Fibroblast of lung (primary cell): ENCODE results near the gene IRF7. TPM values are rescaled to one million over a fixed set of nuclear protein-coding genes. Genes with fewer than 3 reads are reported as not detected.

Experiments used
- DNase-seq, 2 donors: peaks; one replicate each; pipeline versions ENCODE4 v3.0.0 to v3.0.0-alpha.2; 2010; ENCODE audit warnings: low read depth in 2 of 2
- H2AFZ ChIP-seq: 2 replicates; pipeline ENCODE4 v1.5.1; 2012; ENCODE audit warnings: low read length, control low read depth, inconsistent platforms
- H3K27ac ChIP-seq: 2 replicates; pipeline ENCODE4 v1.5.1; 2011; ENCODE audit warnings: low read length, control low read depth; ENCODE audit not compliant: insufficient read depth
- H3K27me3 ChIP-seq: 2 replicates; pipeline ENCODE4 v1.5.1; 2011; ENCODE audit warnings: mild to moderate bottlenecking, low read length; ENCODE audit not compliant: control insufficient read depth, insufficient read depth
- H3K36me3 ChIP-seq: 2 replicates; pipeline ENCODE4 v1.5.1; 2011; ENCODE audit warnings: low read length; ENCODE audit not compliant: control insufficient read depth, insufficient read depth
- H3K4me1 ChIP-seq: 2 replicates; pipeline ENCODE4 v1.5.1; 2011; ENCODE audit warnings: low read length; ENCODE audit not compliant: control insufficient read depth, insufficient read depth; ENCODE audit errors: extremely low read depth
- H3K4me2 ChIP-seq: 2 replicates; pipeline ENCODE4 v1.5.1; 2011; ENCODE audit warnings: low read length, control low read depth; ENCODE audit not compliant: insufficient read depth; ENCODE audit errors: extremely low read depth
- H3K4me3 ChIP-seq, 4 experiments: fragments of 200-600 bp in 1 of 4; sonication (generic) in 1 of 4; replicated peaks in 1 of 4; 2 replicates each; pipeline ENCODE4 v1.5.1; 2011 to 2016; ENCODE audit warnings: low read length in 4 of 4, low read depth in 3 of 4, mild to moderate bottlenecking in 3 of 4, control low read depth in 2 of 4, inconsistent platforms in 1 of 4, mixed read lengths in 1 of 4; ENCODE audit not compliant: insufficient read depth in 1 of 4; ENCODE audit errors: control extremely low read depth in 1 of 4
- H3K79me2 ChIP-seq: 2 replicates; pipeline ENCODE4 v1.5.1; 2012; ENCODE audit warnings: mild to moderate bottlenecking, low read length, inconsistent platforms; ENCODE audit not compliant: control insufficient read depth, insufficient read depth
- H3K9ac ChIP-seq: 2 replicates; pipeline ENCODE4 v1.5.1; 2011; ENCODE audit warnings: mild to moderate bottlenecking, low read length, control low read depth; ENCODE audit not compliant: insufficient read depth
- H3K9me3 ChIP-seq: 2 replicates; pipeline ENCODE4 v1.5.1; 2012; ENCODE audit warnings: low read depth, low read length; ENCODE audit not compliant: control insufficient read depth, insufficient read depth
- H4K20me1 ChIP-seq: 2 replicates; pipeline ENCODE4 v1.5.1; 2011; ENCODE audit warnings: low read length; ENCODE audit not compliant: control insufficient read depth, insufficient read depth; ENCODE audit errors: extremely low read depth
- EZH2 ChIP-seq: IDR thresholded peaks from 2 replicates; pipeline ENCODE4 v1.5.1; 2012; ENCODE audit warnings: low read length, control low read depth, mild to moderate bottlenecking; ENCODE audit errors: missing control alignments
- polyA plus RNA-seq, 2 donors: library from polyadenylated mRNA; depleted of rRNA in 1 of 2; stranded (reverse) in 1 of 2; unstranded in 1 of 2; fragments of >200 nt; gene quantifications; 2 replicates each; pipeline ENCODE4 v1.2.1, GENCODE V29; 2011 to 2012; ENCODE audit warnings: missing spikeins in 1 of 2
- total RNA-seq: library from RNA; depleted of rRNA; stranded (reverse); fragments of >200 nt; gene quantifications from 2 replicates; pipeline ENCODE4 v1.2.1, GENCODE V29; 2014
- TF ChIP-seq, protein P1 (sequence below), 2 donors: IDR thresholded peaks in 1 of 2; conservative IDR thresholded peaks in 1 of 2; 1 replicate in 1 of 2; 2 replicates in 1 of 2; pipeline ENCODE4 v1.5.1; 2011 to 2012; ENCODE audit warnings: low read length in 2 of 2, control low read depth in 1 of 2, inconsistent platforms in 1 of 2, low read depth in 1 of 2, mild to moderate bottlenecking in 1 of 2

Gene IRF7
- total and polyA plus RNA-seq, 2 donors (not counting 1 experiment from before 2014, with no cell fraction given): 1.6 to 9.1 TPM

DNA sequence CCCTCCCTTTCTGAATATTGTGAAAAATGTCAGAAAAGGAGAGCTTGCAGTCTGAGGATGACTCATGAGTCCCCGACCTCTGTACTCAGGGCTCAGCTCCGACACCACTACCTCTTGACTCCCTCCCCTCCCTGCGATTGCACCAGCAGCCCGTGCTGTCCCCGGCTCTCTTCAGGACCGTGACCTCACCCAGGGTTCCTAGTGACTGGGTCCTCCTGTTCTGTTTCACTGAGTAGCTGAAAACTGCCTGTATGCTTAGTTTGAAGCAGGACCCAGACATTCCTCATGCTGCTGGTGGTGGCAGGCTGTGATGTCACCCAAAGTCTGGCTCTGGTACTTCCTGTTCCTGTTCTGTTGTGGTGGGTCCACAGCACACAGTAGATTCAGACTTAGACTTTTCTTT, 27.8 kb downstream of the IRF7 start:
- Histone ChIP-seq H3K4me2 (no peak overlapping the region), H2AFZ (no peak overlapping the region), H3K9me3 (no peaks in the 10 kb centered on the region), H3K27ac (no peak overlapping the region), H3K36me3 (peaks cover 32% of the 10 kb centered on the region), H3K79me2 (peaks cover 28% of the 10 kb centered on the region), H3K9ac (no peak overlapping the region), H3K4me3 (no peak overlapping the region), H3K4me1 (peaks cover 3% of the 10 kb centered on the region), H4K20me1 (no peaks in the 10 kb centered on the region), H3K27me3 (no peaks in the 10 kb centered on the region)
- TF ChIP-seq EZH2: no peak
- TF ChIP-seq, protein P1, sequence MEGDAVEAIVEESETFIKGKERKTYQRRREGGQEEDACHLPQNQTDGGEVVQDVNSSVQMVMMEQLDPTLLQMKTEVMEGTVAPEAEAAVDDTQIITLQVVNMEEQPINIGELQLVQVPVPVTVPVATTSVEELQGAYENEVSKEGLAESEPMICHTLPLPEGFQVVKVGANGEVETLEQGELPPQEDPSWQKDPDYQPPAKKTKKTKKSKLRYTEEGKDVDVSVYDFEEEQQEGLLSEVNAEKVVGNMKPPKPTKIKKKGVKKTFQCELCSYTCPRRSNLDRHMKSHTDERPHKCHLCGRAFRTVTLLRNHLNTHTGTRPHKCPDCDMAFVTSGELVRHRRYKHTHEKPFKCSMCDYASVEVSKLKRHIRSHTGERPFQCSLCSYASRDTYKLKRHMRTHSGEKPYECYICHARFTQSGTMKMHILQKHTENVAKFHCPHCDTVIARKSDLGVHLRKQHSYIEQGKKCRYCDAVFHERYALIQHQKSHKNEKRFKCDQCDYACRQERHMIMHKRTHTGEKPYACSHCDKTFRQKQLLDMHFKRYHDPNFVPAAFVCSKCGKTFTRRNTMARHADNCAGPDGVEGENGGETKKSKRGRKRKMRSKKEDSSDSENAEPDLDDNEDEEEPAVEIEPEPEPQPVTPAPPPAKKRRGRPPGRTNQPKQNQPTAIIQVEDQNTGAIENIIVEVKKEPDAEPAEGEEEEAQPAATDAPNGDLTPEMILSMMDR (conservative IDR thresholded peaks at IDR 0.05 in 1 of 2, IDR thresholded peaks at IDR 0.05 in 1 of 2; ENCODE audit: low read depth in 1 of 2, low read length in 2 of 2): no peak
- peak; percentile 60 to 86 for DNase-seq

DNA sequence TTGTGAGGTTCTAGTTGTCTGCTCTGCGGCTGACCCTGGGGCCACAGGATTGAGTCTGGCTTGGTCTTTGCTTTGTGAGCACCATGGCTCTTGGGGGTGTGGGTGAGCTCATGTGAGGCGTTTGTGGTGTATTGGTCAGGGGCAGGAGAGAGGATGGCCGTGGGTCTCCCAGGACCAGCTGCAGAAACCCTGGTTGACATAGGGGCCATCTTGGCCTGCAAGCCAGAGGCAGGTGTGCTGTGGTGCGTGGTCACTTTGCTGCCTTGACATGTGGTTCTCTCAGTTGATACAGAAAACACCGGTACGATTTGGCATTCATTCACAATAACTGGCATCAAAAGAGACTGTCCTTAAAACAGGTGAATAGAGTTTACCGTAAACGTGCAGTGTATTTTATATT, 28.2 kb downstream of the IRF7 start:
- Histone ChIP-seq H3K9ac (no peak overlapping the region), H3K9me3 (no peaks in the 10 kb centered on the region), H4K20me1 (no peaks in the 10 kb centered on the region), H2AFZ (no peak overlapping the region), H3K36me3 (peaks cover 29% of the 10 kb centered on the region), H3K4me1 (peaks cover 3% of the 10 kb centered on the region), H3K4me3 (no peak overlapping the region), H3K27ac (no peak overlapping the region), H3K79me2 (peaks cover 27% of the 10 kb centered on the region), H3K4me2 (no peak overlapping the region), H3K27me3 (no peaks in the 10 kb centered on the region)
- DNase-seq: no peak
- no peak for TF ChIP-seq EZH2
- TF ChIP-seq, protein P1 (conservative IDR thresholded peaks at IDR 0.05 in 1 of 2, IDR thresholded peaks at IDR 0.05 in 1 of 2; ENCODE audit: low read depth in 1 of 2, low read length in 2 of 2): no peak

DNA sequence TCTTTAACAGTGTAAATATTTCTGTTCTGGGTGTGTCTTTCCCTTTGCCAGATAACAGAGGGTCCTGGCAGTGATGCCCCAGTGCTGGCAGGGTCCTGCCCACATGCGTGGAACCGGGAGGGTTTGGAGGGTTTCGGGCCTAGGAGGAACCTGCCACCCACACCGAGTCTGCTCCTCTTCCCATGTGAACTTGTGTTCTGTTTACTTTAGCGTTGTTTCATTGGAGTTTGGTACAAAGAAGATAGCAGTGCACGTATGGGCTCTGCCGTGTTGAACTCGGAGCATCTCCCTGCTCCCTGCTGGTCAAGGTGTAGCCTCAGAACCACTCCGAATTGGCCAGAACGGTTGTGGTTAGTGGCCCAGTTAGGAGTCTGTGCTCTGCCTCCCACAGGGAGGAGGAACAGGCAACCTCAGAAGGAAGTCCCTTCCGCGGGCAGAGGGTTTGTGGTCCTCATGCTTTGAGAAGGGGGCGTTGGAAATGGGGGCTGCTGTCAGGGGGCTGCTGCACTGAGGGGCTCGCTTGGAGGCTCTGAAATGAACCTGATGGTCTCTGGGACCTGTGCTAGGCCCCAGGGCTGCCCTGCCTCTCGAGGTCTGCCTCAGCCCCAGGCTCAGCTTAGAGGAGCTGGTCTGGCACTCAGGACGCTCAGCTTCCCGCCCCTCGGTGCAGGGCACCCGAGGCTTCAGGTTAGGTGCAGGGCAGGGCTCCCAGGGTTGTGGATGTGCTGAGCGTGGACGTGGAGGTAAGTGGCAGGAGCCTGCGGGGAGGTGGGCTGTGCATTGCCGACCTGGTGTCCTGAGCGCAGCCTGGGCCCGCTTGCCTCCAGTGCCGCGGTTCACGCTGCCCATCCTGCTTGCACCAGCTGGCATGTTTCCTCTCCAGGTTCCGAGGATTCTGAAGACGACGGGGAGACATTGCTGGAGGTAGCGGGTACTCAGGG, 29.1 kb downstream of the IRF7 start:
- DNase-seq: no peak

More for the DNA sequence above, 29.1 kb downstream of the IRF7 start:
- Histone ChIP-seq H3K9ac (no peak overlapping the region), H3K4me3 (no peak overlapping the region), H3K79me2 (peaks cover 33% of the 10 kb centered on the region), H3K4me2 (no peak overlapping the region), H3K27me3 (no peaks in the 10 kb centered on the region), H2AFZ (no peak overlapping the region), H3K36me3 (peaks cover 31% of the 10 kb centered on the region), H3K4me1 (peaks cover 3% of the 10 kb centered on the region), H3K9me3 (no peaks in the 10 kb centered on the region), H3K27ac (no peak overlapping the region), H4K20me1 (no peaks in the 10 kb centered on the region)
- TF ChIP-seq, protein P1 (conservative IDR thresholded peaks at IDR 0.05 in 1 of 2, IDR thresholded peaks at IDR 0.05 in 1 of 2; ENCODE audit: low read depth in 1 of 2, low read length in 2 of 2): no peak
- TF ChIP-seq EZH2: no peak
